Measurements from ENCODE around the gene SPDYE3.
"Not testable (repeated sequence)": the region's sequence is repeated elsewhere in the genome, so short reads cannot be mapped to it uniquely, and the experiment has no call there.

Gene SPDYE3

DNA sequence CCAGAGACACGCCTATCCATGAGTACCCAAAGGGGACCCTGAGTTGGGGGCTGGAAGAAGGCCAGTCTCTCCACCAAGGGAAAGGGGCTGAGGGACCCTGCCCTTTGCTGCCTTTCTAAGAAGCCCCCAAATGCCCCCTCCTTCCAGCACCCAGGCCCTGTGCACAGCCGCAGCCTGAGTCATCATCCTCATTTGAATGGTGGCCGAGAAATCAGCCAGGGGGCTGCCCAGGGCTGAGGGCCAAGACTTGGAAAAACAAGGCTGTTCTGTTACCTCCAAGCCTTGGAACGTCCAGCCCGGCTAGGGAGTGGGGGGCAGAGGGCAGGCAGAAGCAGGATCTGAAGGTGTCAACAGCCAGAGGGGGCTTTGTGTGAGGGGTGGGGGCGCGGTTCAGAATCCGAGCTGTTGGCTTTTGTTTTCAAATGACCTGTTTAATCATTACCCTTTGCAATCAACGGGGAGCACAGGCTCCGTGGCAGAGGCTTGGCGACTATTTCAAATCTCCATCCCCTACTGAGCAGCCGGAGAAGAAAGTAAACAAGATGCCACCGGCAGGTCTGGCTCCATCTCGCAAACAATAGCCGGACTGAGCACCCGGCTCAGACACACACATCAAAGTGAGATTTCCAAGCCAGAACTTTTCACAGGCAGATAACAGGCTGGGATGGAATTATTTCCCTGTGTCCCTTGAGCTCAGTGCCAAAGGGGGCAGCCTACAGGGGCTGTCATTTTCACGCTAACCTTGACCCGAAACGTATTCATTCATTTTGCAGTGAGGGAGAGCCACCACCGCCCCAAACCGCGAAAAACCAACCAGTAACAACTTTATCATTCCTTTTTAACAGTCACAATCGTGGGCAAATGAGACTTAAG lies 37.2 kb upstream of the SPDYE3 start:
- not testable (repeated sequence) for H3K36me3 ChIP-seq (ENCODE audit: insufficient read depth, insufficient read length, low read length); H3K27me3 ChIP-seq (ENCODE audit: insufficient read depth, insufficient read length); H3K9me3 ChIP-seq (ENCODE audit: insufficient read depth, low read length); H3K4me1 ChIP-seq (ENCODE audit: insufficient read depth, insufficient read length); DNase-seq (ENCODE audit: low read depth, low spot score)
- Histone ChIP-seq H3K4me3 (ENCODE audit: insufficient read length, low read depth) (peak overlapping the region; percentile 30), H3K9ac (ENCODE audit: insufficient read length, low read depth) (peak overlapping the region; percentile 56)

DNA sequence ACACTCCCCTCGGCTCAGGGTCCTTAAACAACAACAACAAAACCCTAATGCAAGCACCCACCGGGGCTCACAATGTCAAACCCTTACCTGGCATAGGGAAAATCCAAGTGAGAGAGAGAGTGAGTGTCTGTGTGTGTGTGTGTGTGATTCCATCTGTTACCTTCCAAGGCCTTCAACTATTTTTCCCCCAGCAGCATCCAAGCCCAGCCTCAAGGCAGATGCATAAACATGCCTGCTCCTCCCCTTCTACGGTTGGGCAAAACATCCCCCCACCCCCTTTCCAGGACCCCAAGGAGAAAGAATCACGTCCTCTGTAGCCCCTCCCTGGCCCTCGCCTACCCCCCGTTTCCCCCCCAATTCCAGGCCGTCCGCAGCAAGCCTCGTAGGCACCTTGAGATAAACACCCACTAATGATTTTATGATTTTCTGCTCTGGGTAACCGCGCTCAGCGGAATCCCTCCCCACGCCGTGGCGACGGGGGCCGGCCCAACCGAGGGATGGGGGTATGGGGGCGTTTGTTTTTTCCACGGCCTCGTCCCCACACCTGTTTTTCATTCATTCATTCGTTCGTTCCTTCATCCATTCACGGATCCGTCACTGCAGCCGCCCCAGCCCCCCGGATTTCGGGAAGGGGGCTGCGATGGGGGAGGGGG lies 36.4 kb upstream of the SPDYE3 start:
- not testable (repeated sequence) for DNase-seq (ENCODE audit: low read depth, low spot score); H3K9me3 ChIP-seq (ENCODE audit: insufficient read depth, low read length); H3K36me3 ChIP-seq (ENCODE audit: insufficient read depth, insufficient read length, low read length); H3K27me3 ChIP-seq (ENCODE audit: insufficient read depth, insufficient read length); H3K4me1 ChIP-seq (ENCODE audit: insufficient read depth, insufficient read length)
- peak overlapping the region; percentile 56 for H3K9ac ChIP-seq (ENCODE audit: insufficient read length, low read depth)
- peak overlapping the region; percentile 30 for H3K4me3 ChIP-seq (ENCODE audit: insufficient read length, low read depth)

DNA sequence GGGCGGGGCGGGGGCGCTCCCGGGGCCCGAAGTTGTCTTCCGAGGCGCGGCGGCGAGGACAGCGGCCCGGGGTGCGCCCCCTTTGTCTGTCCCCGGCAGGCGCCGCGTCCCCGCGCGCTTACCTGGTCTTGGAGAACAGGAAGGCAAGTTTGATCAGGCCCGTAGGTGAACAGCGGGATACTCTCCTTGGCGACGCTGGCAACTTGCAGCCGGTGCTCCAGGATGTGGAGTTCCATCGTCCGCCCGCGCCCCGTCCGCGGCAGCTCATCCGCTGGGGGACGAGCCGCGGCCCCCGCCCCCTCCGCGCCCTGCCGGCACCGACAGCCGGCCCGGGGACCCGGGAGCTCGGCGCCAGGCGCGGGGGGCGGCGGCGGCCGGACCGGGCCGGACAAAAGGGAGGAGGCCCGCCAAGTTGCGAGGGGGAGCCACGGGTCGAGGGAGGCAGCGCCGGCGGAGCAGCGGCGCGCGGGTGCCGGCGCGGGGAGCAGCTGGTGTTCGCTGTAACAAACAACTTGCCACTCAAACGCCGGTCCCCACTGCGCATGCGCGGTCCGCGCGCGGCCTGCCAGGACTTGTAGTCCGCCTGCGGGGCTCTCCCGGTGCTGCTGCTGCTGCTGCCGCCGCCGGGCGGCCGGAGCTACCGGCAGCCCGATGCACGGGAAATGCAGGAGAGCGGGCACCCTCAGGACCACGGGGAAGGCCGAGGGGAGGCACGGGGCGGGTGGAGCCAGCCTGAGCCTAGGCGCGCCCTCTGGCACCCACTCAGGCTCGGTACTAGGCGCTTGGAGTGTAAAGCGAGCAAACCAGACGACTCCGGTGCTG lies 35.6 kb upstream of the SPDYE3 start:
- TF ChIP-seq ZNF274 (IDR thresholded peaks at IDR 0.05; ENCODE audit: low read depth, low read length) (no peak), YY1 (IDR thresholded peaks at IDR 0.05; ENCODE audit: insufficient read depth, insufficient read length) (no peak), SUZ12 (IDR thresholded peaks at IDR 0.05; ENCODE audit: extremely low read depth, insufficient read depth, insufficient read length) (no peak)
- Histone ChIP-seq H3K4me1 (ENCODE audit: insufficient read depth, insufficient read length) (peaks cover 4% of the 10 kb centered on the region), H3K4me3 (ENCODE audit: insufficient read length, low read depth) (peak overlapping the region; percentile 55)

DNA sequence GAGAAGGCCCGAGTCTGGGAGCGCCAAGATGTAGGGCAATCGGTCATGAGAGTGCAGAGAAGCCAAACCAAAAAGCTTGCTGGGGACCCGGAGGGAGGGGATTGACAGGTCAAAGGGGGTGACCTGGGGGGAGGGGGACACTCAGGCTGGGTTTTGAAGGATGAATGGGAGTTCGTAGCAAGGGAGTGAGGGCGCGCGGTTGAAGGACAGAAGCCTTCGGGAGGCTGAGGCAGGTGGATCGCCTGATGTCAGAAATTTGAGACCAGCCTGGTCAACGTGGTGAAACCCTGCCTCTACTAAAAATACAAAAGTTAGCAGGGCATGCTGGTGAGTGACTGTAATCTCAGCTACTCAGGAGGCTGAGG lies 35.0 kb upstream of the SPDYE3 start:
- Histone ChIP-seq H3K4me3 (ENCODE audit: insufficient read length, low read depth) (peak overlapping the region; percentile 55), H3K9ac (ENCODE audit: insufficient read length, low read depth) (peak overlapping the region; percentile 61)
- not testable (repeated sequence) for H3K36me3 ChIP-seq (ENCODE audit: insufficient read depth, insufficient read length, low read length); H3K9me3 ChIP-seq (ENCODE audit: insufficient read depth, low read length); H3K4me1 ChIP-seq (ENCODE audit: insufficient read depth, insufficient read length); H3K27me3 ChIP-seq (ENCODE audit: insufficient read depth, insufficient read length); DNase-seq (ENCODE audit: low read depth, low spot score)

More for the DNA sequence above, 35.6 kb upstream of the SPDYE3 start:
- Histone ChIP-seq H3K36me3 (ENCODE audit: insufficient read depth, insufficient read length, low read length) (no peaks in the 10 kb centered on the region), H3K9me3 (ENCODE audit: insufficient read depth, low read length) (no peaks in the 10 kb centered on the region), H3K9ac (ENCODE audit: insufficient read length, low read depth) (peak overlapping the region; percentile 61), H3K27me3 (ENCODE audit: insufficient read depth, insufficient read length) (no peaks in the 10 kb centered on the region)
- peak; percentile 96 for DNase-seq (ENCODE audit: low read depth, low spot score)

DNA sequence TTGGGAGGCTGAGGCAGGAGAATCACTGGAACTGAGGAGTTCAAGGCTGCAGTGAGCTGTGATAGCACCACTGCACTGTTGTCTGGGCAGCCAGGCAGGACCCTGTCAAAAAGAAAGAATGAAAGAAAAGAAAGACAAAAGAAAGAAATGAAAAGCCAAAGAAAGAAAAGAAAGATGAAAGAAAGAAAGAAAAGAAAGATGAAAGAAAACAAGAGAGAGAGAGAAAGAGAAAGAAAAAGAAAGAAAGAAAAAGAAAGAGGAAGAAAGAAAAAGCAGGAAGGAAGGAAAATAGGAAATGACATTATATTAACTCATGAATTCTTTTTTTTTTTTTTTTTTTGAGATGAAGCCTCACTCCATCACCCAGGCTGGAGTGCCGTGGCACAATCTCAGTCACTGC lies 32.4 kb upstream of the SPDYE3 start:
- Histone ChIP-seq H3K9me3 (ENCODE audit: insufficient read depth, low read length) (no peaks in the 10 kb centered on the region), H3K9ac (ENCODE audit: insufficient read length, low read depth) (no peak overlapping the region), H3K4me1 (ENCODE audit: insufficient read depth, insufficient read length) (no peaks in the 10 kb centered on the region), H3K27me3 (ENCODE audit: insufficient read depth, insufficient read length) (no peaks in the 10 kb centered on the region), H3K4me3 (ENCODE audit: insufficient read length, low read depth) (no peak overlapping the region), H3K36me3 (ENCODE audit: insufficient read depth, insufficient read length, low read length) (no peaks in the 10 kb centered on the region)
- DNase-seq (ENCODE audit: low read depth, low spot score): no peak
- TF ChIP-seq ZNF274 (IDR thresholded peaks at IDR 0.05; ENCODE audit: low read depth, low read length) (no peak), SUZ12 (IDR thresholded peaks at IDR 0.05; ENCODE audit: extremely low read depth, insufficient read depth, insufficient read length) (no peak), YY1 (IDR thresholded peaks at IDR 0.05; ENCODE audit: insufficient read depth, insufficient read length) (no peak)

DNA sequence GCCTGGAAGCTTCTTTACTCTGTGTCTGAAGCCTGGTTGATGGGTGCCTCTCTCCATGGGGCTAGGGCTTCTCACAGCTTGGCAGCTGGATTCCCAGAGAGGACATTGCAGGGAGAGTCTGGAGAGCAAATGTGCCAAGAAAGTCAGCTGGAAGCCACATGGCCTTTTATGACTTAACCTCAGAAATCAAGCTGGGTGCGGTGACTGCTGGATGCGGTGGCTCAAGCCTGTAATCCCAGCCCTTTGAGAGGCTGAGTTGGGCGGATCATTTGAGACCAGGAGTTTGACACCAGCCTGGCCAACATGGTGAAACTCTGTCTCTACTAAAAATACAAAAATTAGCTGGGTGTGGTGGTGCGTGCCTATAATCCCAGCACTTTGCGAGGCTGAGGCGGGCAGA lies 31.4 kb upstream of the SPDYE3 start:
- H3K27me3 ChIP-seq (ENCODE audit: insufficient read depth, insufficient read length); DNase-seq (ENCODE audit: low read depth, low spot score); H3K4me3 ChIP-seq (ENCODE audit: insufficient read length, low read depth): not testable (repeated sequence)

DNA sequence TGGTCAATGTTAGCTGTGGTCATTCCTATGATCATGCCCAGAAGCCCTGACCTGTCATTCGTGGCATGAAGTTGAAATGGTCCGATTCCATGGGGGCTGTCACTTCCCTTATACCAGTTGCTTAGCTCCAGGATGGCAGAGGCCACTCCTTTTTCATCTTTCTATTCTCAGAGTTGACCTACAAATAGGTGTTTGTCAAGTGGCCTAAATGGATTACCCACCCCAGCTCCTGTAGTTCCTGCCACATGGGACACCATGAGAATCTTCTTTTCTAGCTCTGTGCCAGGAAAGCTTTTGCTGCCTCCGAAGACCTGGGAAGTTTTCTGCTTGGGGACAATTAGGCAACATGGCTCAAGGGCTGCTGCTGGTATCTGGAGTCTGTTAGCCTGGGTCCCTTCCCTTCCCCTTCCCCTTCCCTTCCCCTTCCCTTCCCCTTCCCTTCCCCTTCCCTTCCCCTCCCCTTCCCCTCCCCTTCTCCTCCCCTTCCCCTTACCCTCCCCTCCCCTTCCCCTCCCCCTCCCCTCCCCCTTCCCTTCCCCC lies 25.4 kb upstream of the SPDYE3 start:
- H3K9ac ChIP-seq (ENCODE audit: insufficient read length, low read depth); DNase-seq (ENCODE audit: low read depth, low spot score); H3K9me3 ChIP-seq (ENCODE audit: insufficient read depth, low read length); H3K27me3 ChIP-seq (ENCODE audit: insufficient read depth, insufficient read length); H3K4me1 ChIP-seq (ENCODE audit: insufficient read depth, insufficient read length); H3K4me3 ChIP-seq (ENCODE audit: insufficient read length, low read depth); H3K36me3 ChIP-seq (ENCODE audit: insufficient read depth, insufficient read length, low read length): not testable (repeated sequence)

More for the DNA sequence above, 31.4 kb upstream of the SPDYE3 start:
- H3K9me3 ChIP-seq (ENCODE audit: insufficient read depth, low read length); H3K4me1 ChIP-seq (ENCODE audit: insufficient read depth, insufficient read length); H3K9ac ChIP-seq (ENCODE audit: insufficient read length, low read depth); H3K36me3 ChIP-seq (ENCODE audit: insufficient read depth, insufficient read length, low read length): not testable (repeated sequence)

DNA sequence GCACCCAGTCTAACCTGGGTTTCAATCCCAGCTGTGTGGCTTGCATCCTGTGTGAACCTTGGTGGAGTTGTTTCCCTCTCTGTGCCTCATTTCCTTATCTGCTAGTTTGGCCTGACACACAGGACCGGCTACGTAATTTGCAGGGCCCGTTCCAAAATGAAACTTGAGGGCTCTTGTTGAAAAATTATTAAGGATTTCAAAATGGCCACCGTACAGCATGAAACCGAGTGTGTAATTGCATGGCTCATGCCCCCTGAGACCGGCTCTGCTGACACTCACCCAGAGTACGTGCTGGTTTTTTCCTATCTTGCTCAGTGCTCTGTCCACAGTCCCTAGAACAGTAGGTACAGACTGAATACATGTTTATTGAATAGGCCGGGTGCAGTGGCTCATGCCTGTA lies 24.4 kb upstream of the SPDYE3 start:
- H3K36me3 ChIP-seq (ENCODE audit: insufficient read depth, insufficient read length, low read length); DNase-seq (ENCODE audit: low read depth, low spot score); H3K9me3 ChIP-seq (ENCODE audit: insufficient read depth, low read length); H3K27me3 ChIP-seq (ENCODE audit: insufficient read depth, insufficient read length); H3K4me3 ChIP-seq (ENCODE audit: insufficient read length, low read depth); H3K9ac ChIP-seq (ENCODE audit: insufficient read length, low read depth); H3K4me1 ChIP-seq (ENCODE audit: insufficient read depth, insufficient read length): not testable (repeated sequence)

DNA sequence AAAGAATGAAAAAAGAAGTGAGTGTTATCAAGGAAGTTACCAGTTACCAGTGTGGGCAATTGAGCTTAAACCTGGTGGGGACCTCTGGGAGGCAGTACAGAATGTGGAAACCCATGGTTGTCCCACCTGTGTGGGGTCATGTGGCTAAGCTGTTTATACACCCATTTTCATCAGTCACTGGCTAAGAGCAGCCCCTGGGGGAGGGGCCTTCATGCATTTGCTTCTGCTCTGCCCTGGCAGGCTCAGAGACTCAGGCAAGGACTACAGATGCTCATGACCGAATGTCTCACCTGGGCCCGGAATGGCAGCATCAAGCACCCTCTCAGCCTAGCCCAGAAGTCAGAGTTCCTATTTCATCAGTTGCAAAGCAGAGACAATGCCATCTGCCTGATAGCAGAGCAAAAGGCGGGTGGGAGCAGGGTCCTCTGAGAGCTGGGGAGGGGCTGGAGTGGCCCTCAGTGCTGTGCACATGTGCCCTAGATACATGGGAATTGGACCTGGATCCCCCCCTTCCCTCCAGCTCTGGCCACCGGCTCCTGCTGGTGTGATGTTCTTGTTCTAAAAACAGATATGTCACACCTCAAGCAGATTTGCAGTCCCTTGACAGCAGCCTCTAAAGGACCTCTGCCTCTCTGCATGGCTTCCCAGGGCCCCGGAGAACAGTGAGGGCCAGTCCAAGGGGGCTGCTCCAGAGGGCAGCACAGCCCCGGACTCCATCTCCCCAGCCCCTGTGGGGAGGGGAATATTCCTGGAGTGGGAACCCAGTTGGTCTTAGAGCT lies 20.1 kb upstream of the SPDYE3 start:
- DNase-seq (ENCODE audit: low read depth, low spot score); H3K9me3 ChIP-seq (ENCODE audit: insufficient read depth, low read length); H3K4me1 ChIP-seq (ENCODE audit: insufficient read depth, insufficient read length): not testable (repeated sequence)

DNA sequence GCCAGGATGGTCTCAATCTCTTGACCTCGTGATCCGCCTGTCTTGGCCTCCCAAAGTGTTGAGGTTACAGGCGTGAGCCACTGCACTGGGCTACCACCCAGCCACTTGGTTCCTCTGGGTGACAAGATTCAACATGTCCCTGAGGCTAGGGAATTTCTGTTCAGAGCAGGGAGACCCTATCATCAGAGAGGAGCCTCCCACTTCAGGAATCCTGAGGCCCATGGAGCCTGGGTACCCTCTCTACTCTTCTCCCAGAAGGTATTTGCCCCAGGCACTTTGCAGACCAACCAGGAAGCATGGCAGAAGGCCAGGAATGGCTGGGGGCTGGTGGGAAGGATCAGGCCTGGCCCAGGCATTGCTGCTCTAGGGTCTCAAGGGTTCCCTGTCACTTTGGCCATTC lies 19.2 kb upstream of the SPDYE3 start:
- not testable (repeated sequence) for H3K4me3 ChIP-seq (ENCODE audit: insufficient read length, low read depth); DNase-seq (ENCODE audit: low read depth, low spot score); H3K9me3 ChIP-seq (ENCODE audit: insufficient read depth, low read length); H3K9ac ChIP-seq (ENCODE audit: insufficient read length, low read depth); H3K4me1 ChIP-seq (ENCODE audit: insufficient read depth, insufficient read length); H3K36me3 ChIP-seq (ENCODE audit: insufficient read depth, insufficient read length, low read length); H3K27me3 ChIP-seq (ENCODE audit: insufficient read depth, insufficient read length)

More for the DNA sequence above, 20.1 kb upstream of the SPDYE3 start:
- H3K9ac ChIP-seq (ENCODE audit: insufficient read length, low read depth); H3K4me3 ChIP-seq (ENCODE audit: insufficient read length, low read depth); H3K36me3 ChIP-seq (ENCODE audit: insufficient read depth, insufficient read length, low read length); H3K27me3 ChIP-seq (ENCODE audit: insufficient read depth, insufficient read length): not testable (repeated sequence)
